ENCODE data around the gene BLMH.

The BLMH gene

GRCh38 chr17:30304778-30305177, 13.0 kb upstream of the BLMH start:
- DNase-seq: no peak

- DNase-seq: no peak
Observed at GRCh38 chr17:30302241-30302640, 10.5 kb upstream of the BLMH start.

DNA sequence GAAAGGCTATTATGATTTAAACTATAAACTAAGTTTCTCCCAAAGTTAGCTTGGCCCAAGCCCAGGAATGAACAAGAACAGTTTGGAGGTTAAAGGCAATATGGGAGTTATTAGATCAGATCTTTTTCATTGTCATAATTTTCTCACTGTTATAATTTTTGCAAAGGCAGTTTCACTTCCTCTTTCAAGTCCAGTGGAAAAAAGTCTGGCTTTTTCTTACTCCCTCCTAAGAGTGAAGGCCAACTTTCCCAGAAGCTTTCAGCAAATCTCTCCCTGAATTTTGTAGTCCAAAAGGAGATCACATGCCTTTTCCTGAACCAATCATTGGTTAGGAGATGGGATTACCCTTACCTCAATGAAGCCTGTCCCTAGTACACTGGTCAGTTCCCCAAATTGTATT, 9.1 kb upstream of the BLMH start:
- no peak for DNase-seq

DNA sequence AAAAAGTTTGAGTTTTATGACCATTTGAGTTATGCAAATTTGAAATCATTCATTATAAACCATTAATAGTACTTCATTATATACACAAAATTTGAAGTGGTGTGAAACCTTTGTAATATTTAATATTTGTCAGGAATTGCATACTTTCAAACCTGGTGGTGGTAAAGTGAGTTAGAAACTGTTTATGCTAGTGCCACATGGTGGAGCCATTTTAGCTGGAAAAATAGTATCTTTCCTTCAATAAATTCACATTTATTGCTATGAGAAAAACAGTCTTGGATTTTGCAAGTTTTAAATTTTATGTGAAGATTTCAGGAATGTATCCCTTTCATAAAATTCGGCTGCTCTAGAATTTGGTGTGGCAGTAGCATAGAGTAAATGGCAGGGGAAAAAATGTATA, 7.3 kb upstream of the BLMH start:
- DNase-seq: no peak

- no peak for DNase-seq
Observed at GRCh38 chr17:30297715-30298114, 6.0 kb upstream of the BLMH start.

GRCh38 chr17:30296499-30297080, 4.8 kb upstream of the BLMH start:
- DNase-seq: no peak

GRCh38 chr17:30292286-30292858, 628 bp upstream of the BLMH start:
- DNase-seq: no peak

DNA sequence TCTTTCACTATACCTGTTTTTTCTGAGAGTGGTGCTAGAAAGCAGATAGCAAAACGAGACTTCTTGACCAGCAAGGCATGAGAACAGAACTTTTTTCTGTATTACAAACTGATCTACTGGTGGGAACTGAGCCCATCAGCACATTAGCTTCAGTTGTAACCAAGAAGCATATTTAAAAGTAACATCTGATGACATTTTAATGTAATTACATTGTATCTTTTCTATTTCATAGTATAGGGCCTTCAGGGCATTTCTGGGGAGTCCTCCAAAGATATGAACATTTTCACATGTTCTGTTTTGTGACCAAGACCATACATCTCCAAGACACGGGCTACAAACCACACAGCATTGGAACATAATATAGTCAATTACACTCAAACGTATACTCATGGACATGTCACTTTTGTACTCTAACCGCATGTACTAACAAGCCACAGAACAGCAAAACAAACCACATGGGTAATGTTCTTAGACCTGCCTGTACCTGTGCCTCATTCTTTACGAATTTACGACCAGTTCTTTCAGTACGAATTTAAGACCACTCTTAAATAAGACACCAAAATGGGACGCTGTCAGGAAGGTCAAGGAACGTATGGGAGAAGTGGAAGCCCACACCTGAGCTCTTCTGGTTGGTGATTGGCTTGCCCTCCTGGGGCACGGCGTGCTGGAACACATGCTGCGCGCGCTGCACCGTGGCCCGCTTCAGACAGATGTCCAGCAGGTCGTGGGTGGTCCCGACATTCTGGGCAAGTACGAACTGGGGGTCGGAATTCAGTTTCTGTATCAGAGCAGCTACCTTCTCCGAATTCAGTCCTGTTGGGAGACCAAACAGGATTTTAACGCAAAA, 825 bp downstream of the BLMH start:
- DNase-seq: peak; percentile 13 to 32

GRCh38 chr17:30290077-30290476, 1.7 kb downstream of the BLMH start:
- no peak for DNase-seq

DNA sequence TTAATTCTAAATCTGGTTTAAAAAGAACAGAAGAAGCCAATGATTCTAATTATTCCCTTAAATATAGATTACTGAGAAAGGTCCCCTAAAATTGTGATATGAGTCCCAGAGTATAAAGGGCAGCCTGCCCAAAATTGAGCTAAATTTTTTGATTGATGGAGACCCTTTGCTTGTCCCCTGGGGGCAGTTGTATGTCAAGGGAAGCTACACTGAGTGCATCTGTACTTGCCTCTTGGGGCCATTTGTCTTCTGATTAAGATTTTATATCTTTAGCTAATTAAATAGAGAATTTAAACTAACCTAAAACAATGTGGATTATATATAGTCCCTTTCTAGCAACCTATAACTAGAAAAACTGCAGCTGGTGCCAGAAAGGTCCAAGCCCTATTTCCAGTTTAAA, 12.6 kb downstream of the BLMH start:
- DNase-seq: no peak

DNA sequence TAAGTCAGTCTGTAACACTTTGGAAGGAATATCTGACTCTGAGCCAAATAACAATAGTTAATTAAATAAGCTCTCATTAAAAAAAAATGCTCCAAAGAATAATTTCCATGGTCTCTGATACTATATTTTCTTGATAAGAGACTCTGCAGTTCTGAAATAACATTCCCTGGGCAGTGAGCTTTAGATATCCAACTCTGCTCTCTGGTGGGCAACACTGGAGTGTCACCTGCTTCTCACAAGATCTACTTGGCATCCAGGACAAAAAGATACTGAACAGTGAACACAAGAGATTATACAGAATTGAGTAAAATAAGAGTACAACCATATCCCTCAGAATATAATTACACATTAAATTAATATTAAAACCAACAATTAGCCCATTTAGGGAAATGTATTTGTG, 13.7 kb downstream of the BLMH start:
- DNase-seq: peak; percentile 11 to 16

DNA sequence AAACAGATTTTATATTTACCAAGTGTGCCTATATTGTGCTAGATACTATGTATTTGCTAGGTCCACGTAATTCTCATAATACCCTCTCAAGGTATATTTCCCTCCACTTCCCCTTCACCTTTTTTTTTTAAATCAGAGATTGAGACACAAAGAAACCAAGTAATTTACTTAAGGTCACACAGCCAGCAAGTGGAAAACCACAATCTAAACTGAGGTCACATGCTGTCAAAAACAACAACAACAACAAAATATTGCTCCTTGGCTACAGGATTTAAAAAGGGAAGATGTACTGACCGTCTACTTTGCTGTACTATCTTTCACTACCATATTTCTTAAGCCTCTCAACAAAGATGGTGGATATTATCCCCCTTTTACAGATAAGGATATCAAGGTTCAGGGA, 15.8 kb downstream of the BLMH start:
- DNase-seq: no peak

GRCh38 chr17:30274887-30275286, 16.9 kb downstream of the BLMH start:
- DNase-seq: no peak

DNA sequence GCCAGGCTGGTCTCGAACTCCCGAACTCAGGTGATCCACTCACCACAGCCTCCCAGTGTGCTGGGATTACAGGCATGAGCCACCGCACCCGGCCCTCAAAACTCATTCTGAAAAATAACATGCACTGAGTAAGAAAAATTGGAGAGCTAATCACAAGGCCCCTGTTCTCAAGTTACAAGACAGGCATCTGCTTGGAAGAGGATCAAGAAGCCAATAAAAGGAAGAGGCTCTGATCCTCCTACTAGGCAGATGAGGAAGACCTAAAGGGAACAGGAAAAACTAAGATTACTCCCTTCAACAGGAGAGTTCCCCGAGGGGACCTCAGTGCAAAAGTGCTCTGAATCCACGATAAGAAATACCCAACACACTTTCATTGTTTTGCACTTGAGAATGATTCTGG, 18.4 kb downstream of the BLMH start:
- DNase-seq: no peak

GRCh38 chr17:30271102-30271501, 20.6 kb downstream of the BLMH start:
- no peak for DNase-seq

DNA sequence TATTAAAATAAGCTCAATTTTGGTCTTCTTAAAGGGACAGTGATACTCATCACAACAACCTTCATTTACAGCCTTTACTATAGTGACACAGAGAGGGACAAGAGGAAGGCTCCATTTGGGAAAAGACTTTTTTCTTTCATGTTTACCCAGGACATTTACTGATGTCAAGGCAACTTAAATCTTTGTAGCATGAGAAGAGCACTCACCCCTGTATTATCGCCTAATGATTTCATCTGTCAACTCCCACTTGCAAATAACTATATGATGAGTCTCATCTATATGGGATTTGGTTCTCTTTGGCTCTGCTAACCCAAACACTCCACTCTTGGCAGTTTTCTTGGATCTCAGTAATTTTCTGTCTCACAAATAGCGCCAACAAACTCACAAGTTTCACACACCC, 24.1 kb downstream of the BLMH start:
- DNase-seq: no peak

DNA sequence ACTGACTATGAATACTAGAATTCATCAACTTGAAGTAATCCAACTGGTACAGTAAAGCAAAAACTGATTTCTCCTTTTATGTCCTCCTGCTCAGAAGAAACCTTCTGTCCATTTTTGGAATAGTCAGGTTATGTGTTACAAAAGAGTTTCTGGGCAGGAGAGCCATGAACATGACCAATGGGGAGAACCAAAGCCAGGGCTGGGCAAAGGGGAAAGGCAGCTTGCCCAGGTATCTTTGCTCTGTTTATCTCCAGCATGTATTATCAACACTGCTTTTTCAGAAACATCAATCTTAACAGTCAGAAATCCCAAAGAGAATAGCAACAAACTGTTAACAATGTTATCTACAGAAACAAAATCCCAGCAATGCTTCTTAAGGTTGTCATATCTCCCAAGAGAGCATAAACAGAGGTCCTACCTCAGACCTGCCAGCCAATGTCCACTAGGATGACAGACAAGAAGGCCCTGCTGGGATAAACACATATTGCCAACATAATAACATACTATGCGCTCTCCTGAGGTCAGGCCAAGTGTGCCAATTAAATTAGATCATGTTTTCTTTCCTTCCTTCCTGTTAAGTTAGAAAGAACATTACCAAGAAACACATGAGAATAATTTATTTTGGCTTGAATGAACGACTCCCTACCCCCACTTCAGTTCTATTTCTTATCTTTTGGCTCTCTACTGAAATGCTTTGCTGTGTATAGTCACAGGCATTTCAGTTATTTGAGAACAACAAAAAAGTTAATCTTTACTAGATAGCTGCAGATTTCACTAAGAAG, 28.0 kb downstream of the BLMH start:
- no peak for DNase-seq

DNA sequence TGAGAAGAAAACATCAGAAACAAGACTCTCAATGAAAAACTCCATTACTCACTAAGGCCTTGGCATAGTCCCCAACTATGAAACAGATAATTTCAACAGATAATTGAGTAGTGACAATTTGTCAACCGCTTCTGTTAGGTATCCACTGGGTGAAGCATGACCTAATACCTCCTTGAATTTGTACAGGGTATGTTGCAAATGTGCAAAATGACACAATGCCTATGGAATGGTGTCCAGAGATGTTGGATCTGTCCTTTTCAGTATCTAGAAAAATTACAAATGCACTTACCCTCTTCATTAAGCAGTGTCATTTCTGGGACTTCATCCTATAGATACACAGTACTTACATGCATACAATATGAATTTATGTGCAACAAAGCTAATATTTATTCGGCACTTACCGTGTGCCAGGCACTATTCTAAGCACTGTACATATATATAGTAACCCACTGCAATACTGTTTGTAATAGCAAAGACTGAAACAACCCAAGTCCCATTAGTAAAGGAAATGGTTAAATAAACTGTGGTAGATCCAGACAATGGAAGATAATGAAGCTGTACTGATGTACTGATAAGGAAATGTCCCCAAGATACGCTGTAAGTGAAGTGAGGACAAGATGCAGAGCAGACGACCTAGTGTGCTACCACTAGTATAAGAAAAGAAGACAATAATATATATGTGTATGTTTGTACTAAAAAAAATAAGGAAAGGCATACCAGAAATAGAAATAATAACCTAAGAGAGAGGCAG, 34.8 kb downstream of the BLMH start:
- DNase-seq: no peak

DNA sequence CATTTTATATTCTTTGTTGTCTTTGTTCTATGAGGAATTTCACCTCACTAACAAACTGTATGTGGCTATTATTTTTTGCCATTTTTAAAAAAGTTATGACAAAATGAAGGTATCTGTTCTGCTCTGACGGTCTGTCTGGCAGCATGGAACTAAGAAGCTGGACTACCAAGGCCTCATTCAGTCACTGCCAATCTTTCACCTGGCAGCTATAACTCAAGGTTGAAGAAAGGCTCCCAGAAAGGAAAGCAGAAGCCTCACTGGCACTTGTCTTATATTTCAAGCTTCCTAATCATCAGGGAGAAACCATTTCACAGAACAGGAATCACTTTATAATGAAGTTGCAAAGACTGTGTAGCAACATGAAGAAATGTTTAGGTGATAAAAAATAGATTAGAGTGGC, 37.6 kb downstream of the BLMH start:
- DNase-seq: no peak

GRCh38 chr17:30253312-30253711, 38.4 kb downstream of the BLMH start:
- DNase-seq: no peak

DNA sequence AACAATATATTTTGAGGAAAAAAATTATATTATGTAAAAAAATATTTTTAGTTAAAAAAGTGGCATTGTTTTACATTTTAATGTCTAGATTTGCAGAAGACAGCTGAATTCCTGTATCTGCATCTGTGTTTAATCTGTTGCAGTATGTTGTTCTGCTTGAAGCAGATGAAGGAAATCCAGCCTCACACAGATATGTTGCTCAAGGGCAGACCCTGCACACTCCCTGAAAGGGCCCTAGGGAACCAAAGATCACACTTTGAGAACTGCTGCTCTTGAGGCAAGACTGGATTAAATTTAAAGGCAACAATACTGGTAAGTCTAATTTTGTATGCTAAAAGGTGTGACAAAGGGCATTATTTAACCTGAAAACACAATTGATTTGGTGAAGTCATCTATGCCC, 39.8 kb downstream of the BLMH start:
- DNase-seq: no peak

GRCh38 chr17:30249460-30249859, 42.3 kb downstream of the BLMH start:
- no peak for DNase-seq

DNA sequence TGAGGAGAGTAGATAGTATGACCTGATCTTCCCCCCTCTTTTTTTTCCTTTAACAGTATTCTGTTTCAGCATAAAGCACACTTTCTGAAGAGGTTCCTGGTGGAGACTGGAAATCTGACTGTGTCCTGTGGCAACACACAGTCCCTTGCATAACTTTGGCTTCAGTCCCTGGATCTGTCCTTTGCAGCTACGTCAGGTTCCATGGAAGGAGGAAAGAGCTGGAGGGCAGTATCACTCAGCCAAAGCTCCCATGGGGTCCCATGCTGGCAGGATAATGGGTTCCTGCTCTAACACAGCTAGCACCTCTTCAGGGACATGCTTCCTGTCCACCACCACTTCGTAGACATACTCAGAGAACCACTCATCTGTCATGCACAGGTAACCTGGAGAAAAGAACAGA, 43.0 kb downstream of the BLMH start:
- DNase-seq: no peak
